Calu3 (cell line): Measurements from ENCODE around the gene FANCL. TPM values are rescaled to one million over a fixed set of nuclear protein-coding genes. Genes with fewer than 3 reads are reported as not detected.
"Not testable (repeated sequence)": the region's sequence is repeated elsewhere in the genome, so short reads cannot be mapped to it uniquely, and the experiment has no call there.

Experiments used
- Bru-seq: library from RNA; stranded (reverse); fragments of 400-500 nt; gene quantifications from one replicate; lab custom pipeline; 2021; lab: Mats Ljungman, UMichigan
- BruChase-seq, 2 experiments: library from RNA; stranded (reverse); fragments of 400-500 nt; gene quantifications; one replicate each; lab custom pipeline; 2021; lab: Mats Ljungman, UMichigan
- BruUV-seq: library from RNA; stranded (reverse); fragments of 400-500 nt; replicated peaks from 2 replicates; lab custom pipeline; 2021; lab: Mats Ljungman, UMichigan
- CTCF ChIA-PET: fragments of 300-600 bp; sonication (Branson Sonifier 250); formaldehyde crosslinking; loops from one replicate; lab custom pipeline; 2022; ENCODE audit warnings: antibody characterized with exemption; lab: Charles Lee
- DNase-seq: peaks from one replicate; pipeline ENCODE4 v3.0.0; 2022
- H3K27ac Mint-ChIP-seq: one replicate; pipeline ENCODE4 v1.8.0; 2022; ENCODE audit warnings: mixed read lengths; ENCODE audit not compliant: unreplicated experiment
- H3K27me3 Mint-ChIP-seq: one replicate; pipeline ENCODE4 v1.8.0; 2022; ENCODE audit warnings: mixed read lengths; ENCODE audit not compliant: unreplicated experiment
- H3K36me3 Mint-ChIP-seq: one replicate; pipeline ENCODE4 v1.8.0; 2022; ENCODE audit warnings: mild to moderate bottlenecking, moderate library complexity, mixed read lengths; ENCODE audit not compliant: insufficient read depth, unreplicated experiment
- H3K4me1 Mint-ChIP-seq: one replicate; pipeline ENCODE4 v1.8.0; 2022; ENCODE audit warnings: mild to moderate bottlenecking, low read depth, mixed read lengths; ENCODE audit not compliant: unreplicated experiment
- H3K4me3 Mint-ChIP-seq: one replicate; pipeline ENCODE4 v1.8.0; 2022; ENCODE audit warnings: mild to moderate bottlenecking, low read depth, moderate library complexity, mixed read lengths; ENCODE audit not compliant: unreplicated experiment
- H3K9me3 Mint-ChIP-seq: one replicate; pipeline ENCODE4 v1.8.0; 2022; ENCODE audit warnings: low read depth, mixed read lengths; ENCODE audit not compliant: unreplicated experiment
- intact Hi-C: fragments of 100-400 bp; cut with micrococcal nuclease; formaldehyde crosslinking; loops from one replicate; pipeline ENCODE4 v1.10.0; 2022; ENCODE audit not compliant: unreplicated experiment
- long read RNA-seq: library from polyadenylated mRNA; stranded (forward); transcript quantifications from one replicate; pipeline ENCODE4 v2.0.0, GENCODE V29; 2022
- total RNA-seq: library from RNA; stranded (reverse); gene quantifications from 2 replicates; pipeline ENCODE4 v1.2.3, GENCODE V29; 2022
- TF ChIP-seq, protein P1 (sequence below): fragments of 200-600 bp; IDR thresholded peaks from one replicate; pipeline ENCODE4 v1.8.0; 2022; ENCODE audit warnings: antibody characterized with exemption; ENCODE audit not compliant: unreplicated experiment

The FANCL gene
- total RNA-seq (33.1 and 40.5 TPM in 2 replicates), Bru-seq, nascent RNA (percentile 94 among the genes with signal in this experiment), BruChase-seq, experiment 1, labeled RNA remaining after a 6-hour chase (percentile 69 among the genes with signal in this experiment), BruChase-seq, experiment 2, labeled RNA remaining after a 2-hour chase (percentile 81 among the genes with signal in this experiment)
- long read RNA-seq, transcript FANCL-202 (14 exons, 1,698 nt): minor isoform, 10 of 45 reads
- long read RNA-seq, transcript FANCL-201 (14 exons, 1,683 nt): major isoform, 20 of 45 reads
- long read RNA-seq, partial matches to known transcripts: 2 of 45 reads
- long read RNA-seq, other reads (novel, unspliced or antisense): 11 of 45 reads

DNA sequence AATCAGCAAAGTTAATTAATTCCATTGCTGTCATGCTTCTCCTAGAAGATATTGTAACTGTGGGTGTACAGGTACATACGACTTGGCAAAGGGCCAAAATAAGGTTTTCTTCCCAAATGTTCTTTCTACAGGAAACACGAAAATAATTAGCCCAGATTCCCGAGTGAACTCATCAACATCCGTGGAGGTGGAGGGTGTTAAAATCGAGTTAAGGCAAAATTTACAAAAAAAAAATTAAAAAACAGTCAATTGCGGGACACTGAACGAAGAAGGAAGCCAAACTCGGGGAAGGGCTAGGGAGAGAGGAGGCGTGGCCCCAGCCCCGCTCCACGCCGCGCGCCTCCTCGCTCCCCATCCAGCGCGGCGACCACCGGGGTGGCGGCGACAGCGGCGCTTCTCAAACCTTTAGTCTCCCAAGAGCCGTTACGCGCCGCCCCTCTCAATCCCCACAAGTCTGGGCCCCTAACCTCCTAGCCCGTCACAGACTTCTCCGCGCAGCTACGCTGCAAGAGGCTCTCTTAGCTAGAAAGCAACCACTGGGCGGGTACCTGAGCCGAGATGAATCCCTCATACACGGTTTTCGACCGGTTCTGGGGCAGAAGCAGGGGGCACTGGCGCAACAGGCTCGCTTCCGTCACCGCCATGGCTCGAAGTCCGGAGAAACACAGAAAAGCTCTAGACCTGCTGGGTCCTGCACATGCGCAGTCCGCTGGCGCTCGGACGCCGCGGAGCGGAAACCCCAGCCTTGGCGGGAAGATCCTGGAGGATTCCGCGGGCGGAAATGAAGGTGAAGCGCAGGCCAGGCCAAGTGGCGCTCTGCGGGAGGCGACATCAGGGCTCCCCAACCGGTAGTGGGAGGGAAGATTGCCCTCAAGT lies at the start of gene FANCL:
Gene FANCL, minus strand, starts transcription at position 656 of the 876 bp plus-strand sequence. Its CDS starts 12 bp downstream, at position 644.
- H3K27me3 Mint-ChIP-seq: no peaks in the 10 kb centered on the region
- intact Hi-C loops: no loop called here
- DNase-seq: peak; percentile 91
- CTCF ChIA-PET: interaction anchor here (0.6 to 0.7 kb wide), 2 partner anchors 207 to 1302 kb away, joined by 3 to 5 read pairs; no protein-coding TSS in a partner anchor
- H3K4me3 Mint-ChIP-seq: peak within 1 kb of the TSS; percentile 99
- peaks cover 18% of the 10 kb centered on the region for H3K4me1 Mint-ChIP-seq
- BruUV-seq: no TSS peak
- H3K9me3 Mint-ChIP-seq: no peaks in the 10 kb centered on the region
- H3K27ac Mint-ChIP-seq: peak within 1 kb of the TSS; percentile 95
- peaks cover 15% of the 10 kb centered on the region for H3K36me3 Mint-ChIP-seq
- TF ChIP-seq, protein P1, sequence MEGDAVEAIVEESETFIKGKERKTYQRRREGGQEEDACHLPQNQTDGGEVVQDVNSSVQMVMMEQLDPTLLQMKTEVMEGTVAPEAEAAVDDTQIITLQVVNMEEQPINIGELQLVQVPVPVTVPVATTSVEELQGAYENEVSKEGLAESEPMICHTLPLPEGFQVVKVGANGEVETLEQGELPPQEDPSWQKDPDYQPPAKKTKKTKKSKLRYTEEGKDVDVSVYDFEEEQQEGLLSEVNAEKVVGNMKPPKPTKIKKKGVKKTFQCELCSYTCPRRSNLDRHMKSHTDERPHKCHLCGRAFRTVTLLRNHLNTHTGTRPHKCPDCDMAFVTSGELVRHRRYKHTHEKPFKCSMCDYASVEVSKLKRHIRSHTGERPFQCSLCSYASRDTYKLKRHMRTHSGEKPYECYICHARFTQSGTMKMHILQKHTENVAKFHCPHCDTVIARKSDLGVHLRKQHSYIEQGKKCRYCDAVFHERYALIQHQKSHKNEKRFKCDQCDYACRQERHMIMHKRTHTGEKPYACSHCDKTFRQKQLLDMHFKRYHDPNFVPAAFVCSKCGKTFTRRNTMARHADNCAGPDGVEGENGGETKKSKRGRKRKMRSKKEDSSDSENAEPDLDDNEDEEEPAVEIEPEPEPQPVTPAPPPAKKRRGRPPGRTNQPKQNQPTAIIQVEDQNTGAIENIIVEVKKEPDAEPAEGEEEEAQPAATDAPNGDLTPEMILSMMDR: no peak

DNA sequence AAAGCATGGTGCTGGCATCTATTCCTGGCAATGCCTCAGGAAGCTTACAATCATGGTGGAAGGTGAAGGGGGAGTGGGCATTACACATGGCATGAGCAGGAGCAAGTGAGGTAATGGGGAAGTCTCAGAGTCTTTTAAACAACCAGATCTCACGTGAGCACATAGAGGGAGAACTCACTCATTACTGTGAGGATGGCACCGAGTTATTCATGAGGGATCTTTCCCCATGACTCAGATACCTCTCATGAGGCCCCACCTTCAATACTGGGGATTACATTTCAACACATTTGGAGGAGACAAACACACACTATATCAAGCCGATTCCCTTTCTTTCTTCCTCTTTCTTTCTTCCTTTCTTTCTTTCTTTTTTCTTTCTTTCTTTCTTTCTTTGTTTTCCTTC lies 47.9 kb upstream of the FANCL start:
- H3K27ac Mint-ChIP-seq: no peak overlapping the region
- H3K27me3 Mint-ChIP-seq: no peaks in the 10 kb centered on the region
- CTCF ChIA-PET: no interaction called here
- BruUV-seq: no TSS peak
- H3K9me3 Mint-ChIP-seq: peaks cover 2% of the 10 kb centered on the region
- H3K4me1 Mint-ChIP-seq: peaks cover 9% of the 10 kb centered on the region
- no peaks in the 10 kb centered on the region for H3K36me3 Mint-ChIP-seq
- TF ChIP-seq, protein P1: no peak
- DNase-seq: no peak
- intact Hi-C loops: no loop called here
- no peak overlapping the region for H3K4me3 Mint-ChIP-seq

DNA sequence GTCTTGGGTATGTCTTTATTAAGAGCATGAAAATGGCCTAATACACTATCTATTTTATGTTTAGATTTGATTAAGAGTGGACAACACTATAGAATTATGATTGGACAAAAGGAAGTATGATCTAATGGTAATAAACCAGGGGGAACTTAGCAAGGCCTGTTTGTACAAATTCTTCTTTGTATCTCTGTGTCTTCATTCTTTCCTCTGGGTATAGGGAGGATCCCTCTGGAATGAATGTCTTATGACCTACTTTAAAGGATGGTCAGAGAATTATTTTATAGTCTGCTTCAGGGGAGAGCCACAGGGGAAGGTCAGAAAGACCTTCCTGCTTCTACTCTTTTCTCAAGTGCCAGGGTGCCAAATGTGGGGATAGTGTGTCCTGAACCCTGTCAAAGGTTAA lies 42.8 kb upstream of the FANCL start:
- H3K27me3 Mint-ChIP-seq: no peaks in the 10 kb centered on the region
- peaks cover 2% of the 10 kb centered on the region for H3K9me3 Mint-ChIP-seq
- TF ChIP-seq, protein P1: no peak
- no peak for DNase-seq
- intact Hi-C loops: no loop called here
- H3K4me1 Mint-ChIP-seq: peaks cover 1% of the 10 kb centered on the region
- no peak overlapping the region for H3K27ac Mint-ChIP-seq
- CTCF ChIA-PET: interaction anchor here (0.6 kb wide), 1 partner anchor 55 kb away, joined by 3 read pairs; no protein-coding TSS in a partner anchor
- no peaks in the 10 kb centered on the region for H3K36me3 Mint-ChIP-seq
- H3K4me3 Mint-ChIP-seq: no peak overlapping the region
- BruUV-seq: no TSS peak

DNA sequence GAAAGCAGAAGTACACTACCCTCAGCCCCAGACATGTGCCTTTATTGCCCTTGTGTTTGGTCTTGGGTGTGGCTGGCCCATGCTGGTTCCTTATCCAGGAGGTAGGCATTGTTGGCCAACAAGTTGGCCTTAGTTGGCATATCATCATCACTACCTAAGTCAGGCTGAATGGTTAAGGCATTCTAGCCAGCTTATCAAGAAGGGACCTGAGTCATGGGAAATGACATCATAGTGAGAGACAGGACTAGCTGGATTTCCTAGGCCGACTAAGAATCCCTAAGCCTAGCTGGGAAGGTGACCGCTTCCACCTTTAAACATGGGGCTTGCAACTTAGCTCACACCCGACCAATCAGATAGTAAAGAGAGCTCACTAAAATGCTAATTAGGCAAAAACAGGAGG lies 34.0 kb upstream of the FANCL start:
- H3K9me3 Mint-ChIP-seq, H3K4me3 Mint-ChIP-seq, intact Hi-C loops, DNase-seq, H3K27ac Mint-ChIP-seq, H3K36me3 Mint-ChIP-seq, H3K27me3 Mint-ChIP-seq, CTCF ChIA-PET, BruUV-seq: not testable (repeated sequence)
- H3K4me1 Mint-ChIP-seq: peaks cover 17% of the 10 kb centered on the region
